ENCODE measurements around the gene PPP1R12B.
"Not testable (repeated sequence)": the region's sequence is repeated elsewhere in the genome, so short reads cannot be mapped to it uniquely, and the experiment has no call there.

GRCh38 chr1:202472347-202473124 lies 124.0 kb downstream of the PPP1R12B start:
- not testable (repeated sequence) for TF ChIP-seq CTCF, POLR2A (IDR thresholded peaks at IDR 0.05)

Data from uterus (tissue), 2 donors.